HG02623 (cell line): ENCODE data around the gene GMDS.
A peak's percentile ranks its signal among the peaks of the same experiment; 100 is the strongest.
"Not testable (repeated sequence)": the region's sequence is repeated elsewhere in the genome, so short reads cannot be mapped to it uniquely, and the experiment has no call there.

ENCODE experiments used
- ATAC-seq: cut with Tn5 transposase; IDR thresholded peaks from one replicate; pipeline ENCODE4 v1.9.1; 2021; ENCODE audit warnings: moderate library complexity; ENCODE audit not compliant: unreplicated experiment

GMDS gene

DNA sequence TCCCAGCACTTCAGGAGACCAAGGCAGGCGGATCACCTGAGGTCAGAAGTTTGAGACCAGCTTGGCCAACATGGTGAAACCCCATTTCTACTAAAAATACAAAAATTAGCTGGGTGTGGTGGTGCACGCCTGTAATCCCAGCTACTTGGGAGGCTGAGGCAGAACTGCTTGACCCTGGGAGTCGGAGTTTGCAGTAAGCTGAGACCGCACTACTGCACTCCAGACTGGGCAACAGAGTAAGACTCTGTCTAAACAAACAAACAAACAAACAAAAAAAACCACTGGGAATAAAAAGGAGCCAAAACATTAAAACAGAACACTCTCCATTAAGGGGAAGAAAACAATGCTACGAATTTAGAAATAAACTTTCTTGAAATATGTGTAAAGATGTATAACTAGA, 576.9 kb downstream of the GMDS start:
- ATAC-seq, result not testable (repeated sequence)

- no peak for ATAC-seq
These were observed 577.6 kb downstream of the GMDS start for GRCh38 chr6:1667805-1668175.

- ATAC-seq, result no peak
These were observed 578.2 kb downstream of the GMDS start for GRCh38 chr6:1667012-1667804.

DNA sequence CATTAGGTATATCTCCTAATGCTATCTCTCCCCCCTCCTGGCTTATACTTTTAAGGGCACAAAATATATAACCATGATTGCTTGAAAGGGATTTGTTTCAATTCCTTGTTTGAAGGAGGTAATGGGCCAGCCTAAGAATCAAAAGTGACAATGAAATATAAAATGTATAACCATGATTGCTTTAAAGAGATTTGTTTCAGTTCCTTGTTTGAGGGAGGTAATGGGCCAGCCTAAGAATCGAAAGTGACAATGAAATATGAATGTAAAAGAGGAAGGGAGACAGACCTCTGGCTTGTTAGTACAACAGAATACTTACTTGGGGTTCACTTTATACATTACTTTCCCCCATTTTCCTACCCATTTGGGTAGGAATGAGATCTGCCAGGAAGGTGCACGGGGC, 580.2 kb downstream of the GMDS start:
- ATAC-seq, result peak; percentile 91

DNA sequence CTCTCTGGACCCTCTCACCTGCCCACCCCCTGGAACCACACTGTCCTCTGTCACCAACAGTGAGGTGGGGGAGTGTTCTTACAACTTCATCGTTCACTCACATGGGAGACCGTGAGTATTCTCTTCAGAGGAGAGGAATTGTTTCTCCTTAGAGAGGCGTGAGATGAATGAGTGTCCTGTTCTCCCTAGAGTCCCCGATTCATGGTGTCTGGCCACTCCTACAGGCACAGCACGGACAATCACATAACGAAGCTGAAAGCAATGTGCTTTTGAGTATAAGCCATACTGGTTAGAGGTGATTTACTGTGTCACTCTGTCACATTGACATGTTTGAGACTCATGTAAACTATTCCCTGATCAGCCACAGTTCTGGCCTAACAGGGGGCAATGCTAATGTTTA, 581.1 kb downstream of the GMDS start:
- ATAC-seq, result no peak

- ATAC-seq, result no peak
These were observed 581.9 kb downstream of the GMDS start for GRCh38 chr6:1663511-1663910.

GRCh38 chr6:1662534-1662933, 582.9 kb downstream of the GMDS start:
- no peak for ATAC-seq

- ATAC-seq, result no peak
These were observed 585.6 kb downstream of the GMDS start for GRCh38 chr6:1659816-1660215.

DNA sequence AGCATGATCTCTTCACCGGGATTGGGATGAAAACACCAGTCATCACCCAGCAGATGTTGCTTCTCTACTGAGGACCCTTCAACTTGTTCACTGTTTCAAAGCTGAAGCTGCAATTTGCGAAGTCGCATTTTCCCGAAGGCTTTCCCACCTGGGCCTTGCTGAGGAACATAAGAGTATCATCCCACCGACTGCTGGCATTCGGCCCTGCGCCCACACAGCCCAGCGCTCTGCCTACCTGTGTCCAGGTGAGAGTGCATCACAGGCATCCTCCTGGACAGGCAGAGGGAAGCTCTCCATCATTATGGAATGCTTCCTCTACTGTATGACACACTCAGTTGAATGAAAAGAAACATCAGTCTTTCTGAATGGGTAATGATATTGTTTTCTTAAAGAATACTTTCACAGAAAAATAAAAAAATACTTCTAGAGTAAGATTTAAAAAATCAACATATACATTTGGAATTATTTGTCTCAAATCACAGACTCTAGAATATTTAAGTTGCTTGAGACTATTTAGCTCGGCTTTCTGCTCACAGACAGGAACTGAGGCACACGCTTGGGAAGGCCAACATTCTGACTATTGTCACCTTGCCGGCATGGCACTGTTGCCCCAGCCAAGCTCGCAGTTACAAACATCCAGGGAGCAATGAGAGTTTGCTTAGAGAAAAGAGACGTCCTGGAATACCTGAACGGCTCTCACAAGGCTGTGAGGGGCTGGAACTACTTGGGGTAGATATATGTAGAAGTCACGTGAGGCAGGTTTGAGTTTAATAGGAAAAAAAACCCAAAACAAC, 587.0 kb downstream of the GMDS start:
- ATAC-seq, result no peak

DNA sequence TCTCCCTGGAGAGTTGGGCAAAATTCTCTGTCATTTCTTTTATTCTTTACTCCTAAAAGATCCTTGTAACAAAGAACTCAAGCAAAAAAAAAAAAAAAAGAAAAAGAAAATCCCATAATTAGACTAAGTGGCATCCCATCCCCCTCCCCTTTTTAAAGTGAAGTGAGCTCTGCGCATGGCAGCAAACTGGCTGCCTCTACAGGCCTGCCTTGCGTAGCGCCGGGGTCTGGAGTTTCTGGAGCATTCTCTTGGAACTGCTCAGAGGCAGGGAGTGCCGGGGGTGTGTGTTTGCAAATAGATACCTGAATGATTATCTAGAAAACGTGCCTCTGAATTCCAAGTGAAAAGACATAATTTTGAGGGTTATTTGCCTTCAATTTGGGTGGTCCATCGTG, 587.6 kb downstream of the GMDS start:
- ATAC-seq, result no peak

DNA sequence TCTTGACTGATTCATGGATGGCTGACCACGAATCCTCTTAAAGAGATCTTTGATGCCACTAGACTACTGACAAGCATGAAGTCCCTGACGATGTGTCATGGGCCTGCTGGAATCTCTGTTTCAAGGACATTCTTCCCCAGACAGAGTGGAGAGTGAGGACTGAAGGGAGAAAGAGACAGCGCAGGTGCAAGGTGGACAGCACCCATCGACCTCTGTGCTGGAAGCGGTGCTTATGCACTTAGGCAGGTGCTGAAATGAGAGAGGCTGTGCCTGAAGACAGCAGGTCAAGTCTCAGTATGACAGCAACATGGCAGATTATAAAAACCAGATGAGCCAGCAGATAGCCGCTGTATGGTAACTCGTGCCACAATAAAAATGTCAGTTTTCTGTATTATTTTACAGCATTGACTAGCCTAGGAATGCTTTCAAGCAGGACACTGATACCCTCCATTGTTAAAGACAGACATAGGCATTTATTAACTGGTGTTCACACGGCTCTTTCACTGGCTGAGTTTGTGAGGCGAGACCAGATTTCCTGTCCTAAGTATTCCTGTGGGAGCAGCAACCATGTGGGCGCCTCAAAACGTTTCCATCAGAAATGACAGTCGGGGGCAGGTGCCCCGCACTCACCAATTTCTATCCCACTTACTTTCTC, 588.2 kb downstream of the GMDS start:
- ATAC-seq, result no peak

DNA sequence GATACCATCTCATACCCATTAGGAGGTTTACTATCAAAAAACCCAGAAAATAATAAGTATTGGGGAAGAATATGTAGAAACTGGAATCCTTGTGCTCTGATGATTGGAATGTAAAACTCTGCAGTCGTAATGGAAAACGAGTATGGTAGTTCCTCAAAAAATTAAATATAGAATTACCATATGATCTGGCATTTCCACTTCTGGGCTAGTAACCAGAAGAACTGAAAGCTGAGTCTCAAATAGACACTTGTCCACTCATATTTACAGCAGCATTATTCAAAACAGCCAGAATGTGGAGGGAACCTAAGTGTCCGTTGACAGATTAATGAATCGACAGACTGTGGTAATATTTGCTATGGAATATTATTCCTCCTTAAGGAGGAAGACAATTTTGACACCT, 591.4 kb downstream of the GMDS start:
- ATAC-seq, result no peak

DNA sequence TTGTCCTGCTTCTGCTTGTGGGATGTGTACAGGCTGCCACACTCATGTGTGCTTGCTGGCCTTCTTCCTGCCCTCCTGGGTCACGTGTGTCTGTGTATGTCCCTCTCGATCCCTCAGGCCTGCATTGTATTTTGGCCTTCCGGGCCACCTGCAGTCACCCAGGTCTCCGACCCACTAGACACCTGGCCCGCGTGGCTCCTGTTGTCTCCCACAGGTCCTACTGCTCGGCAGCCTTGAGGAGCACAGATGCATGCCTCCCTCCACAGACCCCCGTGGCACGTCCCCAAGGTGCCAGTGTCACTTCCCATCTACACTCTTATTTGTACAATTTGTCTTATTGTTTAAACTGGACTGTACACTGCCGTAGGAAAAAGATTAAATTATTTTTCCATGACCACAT, 592.6 kb downstream of the GMDS start:
- no peak for ATAC-seq

GRCh38 chr6:1651362-1651761, 594.0 kb downstream of the GMDS start:
- no peak for ATAC-seq

- no peak for ATAC-seq
These were observed 599.8 kb downstream of the GMDS start for GRCh38 chr6:1645466-1646185.

DNA sequence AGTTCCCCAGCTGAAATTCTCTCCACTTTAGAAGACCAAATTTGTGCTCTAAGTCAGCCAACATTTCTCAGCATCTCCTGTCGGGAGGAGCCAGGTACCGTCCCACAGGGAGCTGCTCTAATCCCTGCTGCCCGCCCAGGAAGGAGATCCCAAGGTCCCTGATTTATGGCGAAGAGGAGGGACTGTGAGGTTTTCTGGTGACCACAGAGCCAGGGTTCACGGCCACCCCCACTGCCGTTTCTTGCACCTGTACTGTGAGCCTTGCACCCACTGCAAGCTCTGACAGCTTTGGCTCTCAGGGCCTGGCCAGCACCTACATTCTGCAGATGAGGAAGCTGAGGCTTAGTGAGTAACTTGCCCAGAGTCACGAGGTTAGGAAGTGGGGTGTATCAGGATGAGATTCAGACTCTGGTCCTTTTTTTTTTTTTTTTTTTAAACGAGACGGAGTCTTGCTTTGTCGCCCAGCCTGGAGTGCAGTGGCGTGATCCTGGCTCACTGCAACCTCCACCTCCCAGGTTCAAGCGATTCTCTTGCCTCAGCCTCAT, 600.8 kb downstream of the GMDS start:
- ATAC-seq, result no peak

- ATAC-seq, result no peak
These were observed 601.5 kb downstream of the GMDS start for GRCh38 chr6:1643830-1644445.

- no peak for ATAC-seq
These were observed 602.3 kb downstream of the GMDS start for GRCh38 chr6:1643111-1643510.

- ATAC-seq, result no peak
These were observed 604.0 kb downstream of the GMDS start for GRCh38 chr6:1641343-1641885.

- no peak for ATAC-seq
These were observed 604.9 kb downstream of the GMDS start for GRCh38 chr6:1640476-1640875.
